HCT116 (cell line): ENCODE results near the gene LTB4R2. TPM values are rescaled to one million over a fixed set of nuclear protein-coding genes. Genes with fewer than 3 reads are reported as not detected.

Source experiments
- ATAC-seq: fragments of 200-7000 bp; cut with Tn5 transposase; 2 replicates; pipeline ENCODE4 v1.9.1; 2020; ENCODE audit warnings: mild to moderate bottlenecking, moderate library complexity
- BruUV-seq: library from RNA; stranded (reverse); fragments of 400-500 nt; replicated peaks from 2 replicates; lab custom pipeline; 2021; lab: Mats Ljungman, UMichigan
- CTCF ChIA-PET: fragments of 300-600 bp; sonication (Branson Sonifier 250); formaldehyde crosslinking; loops from one replicate; lab custom pipeline; 2021; ENCODE audit warnings: antibody characterized with exemption; lab: Charles Lee
- POLR2A ChIA-PET: fragments of 300-600, 350-600 bp; sonication (Branson Sonifier 250); formaldehyde crosslinking; loops from one replicate; lab custom pipeline; 2021; ENCODE audit warnings: antibody characterized with exemption; lab: Charles Lee
- RAD21 ChIA-PET, 2 experiments: fragments of 300-600 bp; sonication (Branson Sonifier 250); formaldehyde crosslinking; loops; one replicate each; lab custom pipeline; 2023; ENCODE audit warnings: low total read pairs in 2 of 2; ENCODE audit not compliant: uncharacterized antibody in 2 of 2, unreplicated experiment in 2 of 2, low non-redundant PET in 1 of 2; lab: Charles Lee
- DNase-seq: peaks from one replicate; pipeline ENCODE4 v3.0.0-alpha.2; 2010; ENCODE audit warnings: low read depth, low spot score
- H2AFZ ChIP-seq: fragments of 200-600 bp; shearing (Covaris generic), sonication (generic); 2 replicates; pipeline ENCODE4 v1.6.1; 2017; ENCODE audit warnings: low read depth, mixed run types, mixed read lengths, antibody characterized with exemption, low read length; ENCODE audit not compliant: poor library complexity, severe bottlenecking
- H3K27ac ChIP-seq: 2 replicates; pipeline ENCODE4 v1.5.1; 2012; ENCODE audit warnings: low read depth, low read length
- H3K27me3 ChIP-seq: fragments of 200-600 bp; sonication (generic); 2 replicates; pipeline ENCODE4 v1.6.1; 2016; ENCODE audit warnings: mixed run types, low read length, mixed read lengths; ENCODE audit not compliant: insufficient read depth
- H3K36me3 ChIP-seq, 2 experiments: fragments of 200-500 bp in 1 of 2; fragments of 200-600 bp in 1 of 2; sonication (Bioruptor generic) in 1 of 2; sonication (generic) in 1 of 2; 2 replicates each; pipeline versions ENCODE4 v1.5.1 to v1.6.1; 2014 to 2016; ENCODE audit warnings: low read length in 2 of 2, inconsistent platforms in 1 of 2, mixed read lengths in 1 of 2, mixed run types in 1 of 2; ENCODE audit not compliant: insufficient read depth in 2 of 2, control insufficient read depth in 1 of 2
- H3K4me1 ChIP-seq, 2 experiments: fragments of 200-600 bp in 1 of 2; sonication (generic) in 1 of 2; 2 replicates each; pipeline versions ENCODE4 v1.5.1 to v1.6.1; 2012 to 2017; ENCODE audit warnings: low read length in 2 of 2, inconsistent platforms in 1 of 2, mild to moderate bottlenecking in 1 of 2, mixed read lengths in 1 of 2, mixed run types in 1 of 2, moderate library complexity in 1 of 2; ENCODE audit not compliant: insufficient read depth in 2 of 2, control insufficient read depth in 1 of 2
- H3K4me2 ChIP-seq: fragments of 200-600 bp; sonication (generic); 2 replicates; pipeline ENCODE4 v1.6.1; 2017; ENCODE audit warnings: mixed run types, low read length, mixed read lengths
- H3K4me3 ChIP-seq, 2 experiments: fragments of 200-600 bp in 1 of 2; sonication (generic) in 1 of 2; replicated peaks in 1 of 2; 2 replicates each; pipeline ENCODE4 v1.5.1; 2011 to 2016; ENCODE audit warnings: low read length in 2 of 2, control low read depth in 1 of 2, low read depth in 1 of 2, mild to moderate bottlenecking in 1 of 2, mixed read lengths in 1 of 2, mixed run types in 1 of 2
- H3K79me2 ChIP-seq: fragments of 200-600 bp; sonication (generic); 2 replicates; pipeline ENCODE4 v1.6.1; 2017; ENCODE audit warnings: mild to moderate bottlenecking, mixed run types, low read length, moderate library complexity, mixed read lengths; ENCODE audit not compliant: insufficient read depth
- H3K9ac ChIP-seq: fragments of 200-600 bp; sonication (generic); 2 replicates; pipeline ENCODE4 v1.6.1; 2016; ENCODE audit warnings: low read length, mixed read lengths
- H3K9me2 ChIP-seq: fragments of 200-600 bp; sonication (generic), shearing (Covaris generic); 2 replicates; pipeline ENCODE4 v1.6.1; 2017; ENCODE audit warnings: mixed run types, mild to moderate bottlenecking, moderate library complexity; ENCODE audit not compliant: insufficient read depth
- H3K9me3 ChIP-seq, 2 experiments: fragments of 200-500 bp in 1 of 2; fragments of 200-600 bp in 1 of 2; sonication (Bioruptor generic) in 1 of 2; sonication (generic) in 1 of 2; 2 replicates each; pipeline ENCODE4 v1.6.1; 2014 to 2017; ENCODE audit warnings: low read length in 2 of 2, mixed read lengths in 2 of 2, inconsistent platforms in 1 of 2, low read depth in 1 of 2, mild to moderate bottlenecking in 1 of 2, mixed run types in 1 of 2, moderate library complexity in 1 of 2; ENCODE audit not compliant: control insufficient read depth in 1 of 2, insufficient read depth in 1 of 2
- H4K20me1 ChIP-seq: fragments of 200-600 bp; sonication (generic), shearing (Covaris generic); 2 replicates; pipeline ENCODE4 v1.6.1; 2017; ENCODE audit warnings: mixed run types, mild to moderate bottlenecking, moderate library complexity; ENCODE audit not compliant: insufficient read depth
- ATF3 ChIP-seq: IDR thresholded peaks from 2 replicates; pipeline ENCODE4 v1.6.1; 2012
- CBX3 ChIP-seq: IDR thresholded peaks from 2 replicates; pipeline ENCODE4 v1.6.1; 2012; ENCODE audit warnings: low read depth
- CEBPB ChIP-seq: IDR thresholded peaks from 2 replicates; pipeline ENCODE4 v1.6.1; 2012; ENCODE audit warnings: low read depth
- EGR1 ChIP-seq: IDR thresholded peaks from 2 replicates; pipeline ENCODE4 v1.6.1; 2012; ENCODE audit warnings: low read depth
- ELF1 ChIP-seq: IDR thresholded peaks from 2 replicates; pipeline ENCODE4 v1.6.1; 2012; ENCODE audit warnings: low read depth, borderline replicate concordance
- EZH2 ChIP-seq: fragments of 200-600 bp; sonication (generic); IDR thresholded peaks from 2 replicates; pipeline ENCODE4 v1.6.1; 2017; ENCODE audit warnings: antibody characterized with exemption, mixed run types
- EZH2phosphoT487 ChIP-seq: fragments of 200-600 bp; IDR thresholded peaks from 2 replicates; pipeline ENCODE4 v1.6.1; 2018; ENCODE audit warnings: antibody characterized with exemption, borderline replicate concordance
- FOSL1 ChIP-seq: IDR thresholded peaks from 2 replicates; pipeline ENCODE4 v1.6.1; 2012; ENCODE audit warnings: low read depth
- JUND ChIP-seq: IDR thresholded peaks from 2 replicates; pipeline ENCODE4 v1.6.1; 2012
- MAX ChIP-seq: IDR thresholded peaks from 2 replicates; pipeline ENCODE4 v1.6.1; 2012
- POLR2AphosphoS5 ChIP-seq: IDR thresholded peaks from 2 replicates; pipeline ENCODE4 v1.6.1; 2011; ENCODE audit warnings: mild to moderate bottlenecking, low read depth, low read length, moderate library complexity
- RAD21 ChIP-seq: IDR thresholded peaks from 2 replicates; pipeline ENCODE4 v1.6.1; 2012; ENCODE audit warnings: low read depth, mild to moderate bottlenecking
- SIN3A ChIP-seq: IDR thresholded peaks from 2 replicates; pipeline ENCODE4 v1.6.1; 2012; ENCODE audit warnings: low read depth
- SP1 ChIP-seq: IDR thresholded peaks from 2 replicates; pipeline ENCODE4 v1.6.1; 2012; ENCODE audit warnings: low read depth
- ZFX ChIP-seq: fragments of 450-650 bp; IDR thresholded peaks from 2 replicates; pipeline ENCODE4 v1.6.1; 2017
- intact Hi-C: fragments of 100-400 bp; cut with micrococcal nuclease; formaldehyde crosslinking; loops from 2 replicates; pipeline ENCODE4 v1.10.0; 2022
- total RNA-seq: library from RNA; stranded (reverse); gene quantifications from one replicate; pipeline ENCODE4 v1.2.1, GENCODE V29; 2021; ENCODE audit not compliant: unreplicated experiment
- TF ChIP-seq, protein P1 (sequence below): IDR thresholded peaks from 2 replicates; pipeline ENCODE4 v1.6.1; 2011; ENCODE audit warnings: mild to moderate bottlenecking, low read length, moderate library complexity; ENCODE audit not compliant: insufficient replicate concordance; ENCODE audit errors: extremely low read depth

The LTB4R2 gene
- total RNA-seq, 1 experiment from 2014 or later: 15.4 TPM

DNA sequence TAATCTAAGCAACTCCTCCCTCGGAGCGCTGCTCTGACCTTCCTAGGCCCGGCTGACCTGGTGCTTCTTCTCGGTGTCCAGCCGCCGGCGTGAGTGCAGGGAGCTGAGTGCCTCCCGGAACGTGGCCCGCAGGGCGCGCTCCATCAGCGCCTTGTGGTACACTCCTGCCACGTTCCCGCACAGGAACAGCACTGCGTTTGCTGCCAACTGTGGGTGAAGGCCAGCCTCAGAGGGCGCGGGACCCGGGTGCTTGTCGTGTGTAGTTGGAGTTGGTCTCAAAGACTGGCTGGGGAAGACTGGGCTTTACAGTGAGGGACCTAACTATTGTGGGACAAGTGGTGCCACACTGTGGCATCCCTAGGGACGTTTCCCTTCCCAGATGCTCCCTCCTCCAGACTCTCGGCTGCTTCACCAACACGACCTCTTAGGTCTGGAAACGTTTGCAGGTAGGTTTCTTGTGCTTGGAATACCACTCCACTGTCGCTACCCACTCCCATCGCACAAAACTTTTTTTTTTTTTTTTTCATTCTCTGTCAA is 21.9 kb downstream of the LTB4R2 start:
- Histone ChIP-seq H2AFZ (no peak overlapping the region), H3K4me2 (no peak overlapping the region), H3K9ac (no peak overlapping the region), H3K9me3 (no peaks in the 10 kb centered on the region), H3K27me3 (no peaks in the 10 kb centered on the region), H3K4me1 (peaks cover 4 to 12% of the 10 kb centered on the region in 2 experiments), H3K4me3 (no peak overlapping the region), H3K27ac (no peak overlapping the region; the same call in 1 of the 2 replicates), H4K20me1 (no peaks in the 10 kb centered on the region), H3K79me2 (no peaks in the 10 kb centered on the region), H3K36me3 (no peaks in the 10 kb centered on the region), H3K9me2 (no peaks in the 10 kb centered on the region)
- TF ChIP-seq ATF3 (no peak), ELF1 (no peak), CEBPB (no peak), EZH2phosphoT487 (no peak), FOSL1 (no peak), POLR2AphosphoS5 (no peak), ZFX (no peak), JUND (no peak), CBX3 (no peak), EZH2 (no peak), RAD21 (no peak), MAX (no peak), EGR1 (no peak), SP1 (no peak), SIN3A (no peak)
- TF ChIP-seq, protein P1, sequence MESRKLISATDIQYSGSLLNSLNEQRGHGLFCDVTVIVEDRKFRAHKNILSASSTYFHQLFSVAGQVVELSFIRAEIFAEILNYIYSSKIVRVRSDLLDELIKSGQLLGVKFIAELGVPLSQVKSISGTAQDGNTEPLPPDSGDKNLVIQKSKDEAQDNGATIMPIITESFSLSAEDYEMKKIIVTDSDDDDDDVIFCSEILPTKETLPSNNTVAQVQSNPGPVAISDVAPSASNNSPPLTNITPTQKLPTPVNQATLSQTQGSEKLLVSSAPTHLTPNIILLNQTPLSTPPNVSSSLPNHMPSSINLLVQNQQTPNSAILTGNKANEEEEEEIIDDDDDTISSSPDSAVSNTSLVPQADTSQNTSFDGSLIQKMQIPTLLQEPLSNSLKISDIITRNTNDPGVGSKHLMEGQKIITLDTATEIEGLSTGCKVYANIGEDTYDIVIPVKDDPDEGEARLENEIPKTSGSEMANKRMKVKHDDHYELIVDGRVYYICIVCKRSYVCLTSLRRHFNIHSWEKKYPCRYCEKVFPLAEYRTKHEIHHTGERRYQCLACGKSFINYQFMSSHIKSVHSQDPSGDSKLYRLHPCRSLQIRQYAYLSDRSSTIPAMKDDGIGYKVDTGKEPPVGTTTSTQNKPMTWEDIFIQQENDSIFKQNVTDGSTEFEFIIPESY: no peak
- ChIA-PET POLR2A (interaction anchor here (1.3 to 4.2 kb wide), 3 partner anchors 89 to 105 kb away, joined by 3 to 38 read pairs (median 5); partner anchors contain the start of genes CBLN3, KHNYN and TINF2), CTCF (interaction anchor here (2.9 to 6.3 kb wide), 3 partner anchors 34 to 104 kb away, joined by 25 to 162 read pairs (median 82); partner anchors contain the start of genes CBLN3 and KHNYN), RAD21 (interaction anchor here (1.7 to 2.5 kb wide), 3 partner anchors 100 kb away, joined by 6 to 25 read pairs (median 21); no protein-coding TSS in a partner anchor)
- DNase-seq (no peak), ATAC-seq (no peak)
- intact Hi-C loops: no loop called here
- no TSS peak for BruUV-seq
